Endothelial cell of umbilical vein (primary cell): ENCODE data around the gene ASTN1. TPM values are rescaled to one million over a fixed set of nuclear protein-coding genes. Genes with fewer than 3 reads are reported as not detected.

ENCODE experiments used
- BruUV-seq: library from RNA; stranded (reverse); fragments of 400-500 nt; replicated peaks from 2 replicates; lab custom pipeline; 2021; lab: Mats Ljungman, UMichigan
- CTCF ChIA-PET: fragments of 300-600, 350-600 bp; sonication (Branson Sonifier 250); formaldehyde crosslinking; loops from one replicate; lab custom pipeline; 2021; ENCODE audit warnings: antibody characterized with exemption, inconsistent platforms; lab: Charles Lee
- POLR2A ChIA-PET: fragments of 300-600, 350-600 bp; sonication (Branson Sonifier 250); formaldehyde crosslinking; loops from one replicate; lab custom pipeline; 2021; ENCODE audit warnings: antibody characterized with exemption, inconsistent platforms; lab: Charles Lee
- DNase-seq: peaks from one replicate; pipeline ENCODE4 v3.0.0-alpha.2; 2011; ENCODE audit warnings: low read depth, low spot score
- FAIRE-seq: peaks from 2 replicates; lab custom pipeline; 2011; peaks lifted over from hg19 to GRCh38; lab: Jason Lieb, UNC
- H2AFZ ChIP-seq: 2 replicates; pipeline ENCODE4 v1.6.0; 2012; ENCODE audit warnings: low read depth, low read length, control low read depth, inconsistent platforms
- H3K27ac ChIP-seq: 2 replicates; pipeline ENCODE4 v1.5.1; 2011; ENCODE audit warnings: low read depth, mild to moderate bottlenecking, control low read depth, low read length, moderate library complexity; ENCODE audit not compliant: insufficient read depth
- H3K27me3 ChIP-seq, 2 experiments: 2 replicates each; pipeline versions ENCODE4 v1.6.0 to v1.6.1; 2011; ENCODE audit warnings: low read length in 2 of 2, mixed read lengths in 1 of 2; ENCODE audit not compliant: control insufficient read depth in 2 of 2, insufficient read depth in 2 of 2
- H3K36me3 ChIP-seq, 2 experiments: 2 replicates in 1 of 2; 3 replicates in 1 of 2; pipeline ENCODE4 v1.5.1; 2011; ENCODE audit warnings: low read length in 2 of 2, mild to moderate bottlenecking in 1 of 2, moderate library complexity in 1 of 2; ENCODE audit not compliant: control insufficient read depth in 2 of 2, insufficient read depth in 2 of 2; ENCODE audit errors: extremely low read depth in 1 of 2
- H3K4me1 ChIP-seq: 3 replicates; pipeline ENCODE4 v1.5.1; 2011; ENCODE audit warnings: mild to moderate bottlenecking, low read length; ENCODE audit not compliant: control insufficient read depth, insufficient read depth; ENCODE audit errors: extremely low read depth
- H3K4me2 ChIP-seq: 2 replicates; pipeline ENCODE4 v1.6.1; 2011; ENCODE audit warnings: low read length, control low read depth, mixed read lengths; ENCODE audit not compliant: insufficient read depth
- H3K4me3 ChIP-seq, 3 experiments: fragments of 200-600 bp in 1 of 3; sonication (generic), shearing (Covaris generic) in 1 of 3; replicated peaks in 1 of 3; 2 replicates each; pipeline ENCODE4 v1.5.1; 2011 to 2016; ENCODE audit warnings: control low read depth in 3 of 3, low read length in 3 of 3, mild to moderate bottlenecking in 2 of 3, inconsistent platforms in 1 of 3, low read depth in 1 of 3, moderate library complexity in 1 of 3; ENCODE audit not compliant: insufficient read depth in 1 of 3
- H3K79me2 ChIP-seq: 2 replicates; pipeline ENCODE4 v1.6.0; 2012; ENCODE audit warnings: low read length, inconsistent platforms; ENCODE audit not compliant: control insufficient read depth, insufficient read depth
- H3K9ac ChIP-seq: replicated peaks from 2 replicates; pipeline ENCODE3; 2011; ENCODE audit warnings: low read length, control low read depth; ENCODE audit not compliant: insufficient read depth; ENCODE audit errors: extremely low read depth
- H3K9me1 ChIP-seq: replicated peaks from 3 replicates; pipeline ENCODE4 v1.6.0; 2011; ENCODE audit warnings: mild to moderate bottlenecking, low read length; ENCODE audit not compliant: control insufficient read depth, insufficient read depth; ENCODE audit errors: extremely low read depth
- H3K9me3 ChIP-seq: replicated peaks from 2 replicates; pipeline ENCODE4 v1.5.1; 2012; ENCODE audit warnings: low read length, inconsistent platforms; ENCODE audit not compliant: control insufficient read depth, insufficient read depth
- H4K20me1 ChIP-seq: replicated peaks from 2 replicates; pipeline ENCODE3; 2011; ENCODE audit warnings: mild to moderate bottlenecking, low read length; ENCODE audit not compliant: control insufficient read depth, insufficient read depth; ENCODE audit errors: extremely low read depth
- CTCF ChIP-seq, 2 donors: IDR thresholded peaks; 1 replicate in 1 of 2; 2 replicates in 1 of 2; pipeline ENCODE4 v1.5.1; 2011; ENCODE audit warnings: low read length in 2 of 2, mild to moderate bottlenecking in 2 of 2, moderate library complexity in 2 of 2, control low read depth in 1 of 2, inconsistent platforms in 1 of 2, low read depth in 1 of 2; ENCODE audit not compliant: insufficient read depth in 1 of 2; ENCODE audit errors: extremely low read depth in 1 of 2
- EZH2 ChIP-seq: IDR thresholded peaks from 2 replicates; pipeline ENCODE4 v1.6.1; 2012; ENCODE audit warnings: borderline replicate concordance, low read depth, mild to moderate bottlenecking, moderate library complexity, low read length, inconsistent platforms; ENCODE audit not compliant: severe bottlenecking
- FOS ChIP-seq: IDR thresholded peaks from 2 replicates; pipeline ENCODE4 v1.6.1; 2011; ENCODE audit warnings: mild to moderate bottlenecking, low read length, moderate library complexity, borderline replicate concordance; ENCODE audit not compliant: insufficient read depth
- GATA2 ChIP-seq: IDR thresholded peaks from 2 replicates; pipeline ENCODE4 v1.7.0; 2011; ENCODE audit warnings: low read depth, mild to moderate bottlenecking, moderate library complexity, mixed read lengths, low read length; ENCODE audit not compliant: insufficient read length, insufficient read depth
- JUN ChIP-seq: IDR thresholded peaks from 2 replicates; pipeline ENCODE4 v1.6.1; 2011; ENCODE audit warnings: borderline replicate concordance, low read depth; ENCODE audit not compliant: insufficient read length, insufficient read depth
- MYC ChIP-seq: IDR thresholded peaks from one replicate; pipeline ENCODE4 v1.6.1; 2011; ENCODE audit warnings: mild to moderate bottlenecking, low read depth, low read length
- POLR2A ChIP-seq: IDR thresholded peaks from 2 replicates; pipeline ENCODE4 v1.6.1; 2012; ENCODE audit warnings: low read depth, mild to moderate bottlenecking, control low read depth, low read length
- POLR2AphosphoS5 ChIP-seq: IDR thresholded peaks from 2 replicates; pipeline ENCODE4 v1.6.1; 2012; ENCODE audit warnings: low read depth, mild to moderate bottlenecking, control low read depth, low read length, moderate library complexity; ENCODE audit not compliant: insufficient read depth
- dilution Hi-C: fragments of 300-500 bp; cut with MboI; formaldehyde crosslinking; loops from one replicate; pipeline ENCODE4 v1.15.0; 2019; ENCODE audit warnings: low sequenced_read_pairs; ENCODE audit not compliant: extremely low pct_ligation_motif_present
- intact Hi-C: fragments of 100-400 bp; cut with micrococcal nuclease; formaldehyde crosslinking; loops from one replicate; pipeline ENCODE4 v1.10.0; 2022
- polyA plus RNA-seq, 4 experiments: library from polyadenylated mRNA; depleted of rRNA in 3 of 4; stranded (reverse) in 3 of 4; unstranded in 1 of 4; fragments of >200 nt; gene quantifications; 2 replicates each; pipeline versions ENCODE4 v1.2.1 to v1.2.3, GENCODE V29; 2011 to 2012; ENCODE audit warnings: missing spikeins in 1 of 4
- total RNA-seq: library from RNA; stranded (reverse); gene quantifications from 2 replicates; pipeline ENCODE4 v1.2.3, GENCODE V29; 2021
- TF ChIP-seq, protein P1 (sequence below): IDR thresholded peaks from 2 replicates; pipeline ENCODE4 v1.6.1; 2011; ENCODE audit not compliant: insufficient read depth, insufficient read length

Gene ASTN1
- total and polyA plus RNA-seq, 2 donors (not counting 3 experiments of a cell fraction or from before 2014, with no cell fraction given), result 0.04 TPM; not detected in 1

DNA sequence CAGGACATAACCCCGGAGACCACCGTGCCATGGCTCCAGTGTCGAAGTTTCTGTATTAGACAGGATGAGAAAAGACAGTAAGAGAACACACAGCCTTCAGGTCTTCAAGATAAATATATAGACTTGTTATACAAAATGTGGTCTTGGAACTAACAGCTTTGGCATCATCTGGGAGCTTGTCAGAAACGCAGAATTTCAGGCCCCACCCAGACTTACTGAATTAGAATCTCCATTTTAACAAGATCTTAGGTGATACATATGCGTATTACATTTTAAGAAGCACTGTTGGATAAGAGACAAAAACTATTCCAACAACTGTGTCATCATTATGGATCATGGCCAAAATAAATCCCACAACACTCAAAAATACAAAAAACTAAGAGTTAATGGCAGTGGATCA is 239.3 kb downstream of the ASTN1 start:
- Histone ChIP-seq H3K4me2 (no peak overlapping the region), H3K27ac (no peak overlapping the region), H2AFZ (no peak overlapping the region), H3K4me1 (no peaks in the 10 kb centered on the region), H3K79me2 (no peaks in the 10 kb centered on the region), H3K9ac (no peak overlapping the region), H3K36me3 (no peaks in the 10 kb centered on the region), H3K4me3 (no peak overlapping the region), H4K20me1 (no peaks in the 10 kb centered on the region), H3K27me3 (no peaks in the 10 kb centered on the region), H3K9me3 (no peaks in the 10 kb centered on the region), H3K9me1 (no peaks in the 10 kb centered on the region)
- TF ChIP-seq FOS, result no peak
- TF ChIP-seq, protein P1, sequence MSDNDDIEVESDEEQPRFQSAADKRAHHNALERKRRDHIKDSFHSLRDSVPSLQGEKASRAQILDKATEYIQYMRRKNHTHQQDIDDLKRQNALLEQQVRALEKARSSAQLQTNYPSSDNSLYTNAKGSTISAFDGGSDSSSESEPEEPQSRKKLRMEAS, result no peak
- TF ChIP-seq POLR2A, result no peak
- TF ChIP-seq POLR2AphosphoS5, result no peak
- TF ChIP-seq GATA2, result no peak
- no peak for TF ChIP-seq JUN
- TF ChIP-seq EZH2, result no peak
- no peak for TF ChIP-seq MYC
- TF ChIP-seq CTCF (IDR thresholded peaks at IDR 0.05; ENCODE audit: extremely low read depth in 1 of 2, insufficient read depth in 1 of 2, low read depth in 1 of 2, low read length in 2 of 2), result no peak
- dilution Hi-C loops (no loop called here), intact Hi-C loops (no loop called here)
- BruUV-seq, result no TSS peak
- CTCF ChIA-PET, result no interaction called here
- DNase-seq, result no peak
- no peak for FAIRE-seq
- POLR2A ChIA-PET, result no interaction called here
